IPS-11a (cell line): ENCODE results near the gene ZNF582.
"Not testable (repeated sequence)": the region's sequence is repeated elsewhere in the genome, so short reads cannot be mapped to it uniquely, and the experiment has no call there.

Experiments
- H3K4me3 ChIP-seq: one replicate; pipeline ENCODE4 v1.5.1; 2013; ENCODE audit warnings: low read depth, low read length, control low read depth

Gene ZNF582

DNA sequence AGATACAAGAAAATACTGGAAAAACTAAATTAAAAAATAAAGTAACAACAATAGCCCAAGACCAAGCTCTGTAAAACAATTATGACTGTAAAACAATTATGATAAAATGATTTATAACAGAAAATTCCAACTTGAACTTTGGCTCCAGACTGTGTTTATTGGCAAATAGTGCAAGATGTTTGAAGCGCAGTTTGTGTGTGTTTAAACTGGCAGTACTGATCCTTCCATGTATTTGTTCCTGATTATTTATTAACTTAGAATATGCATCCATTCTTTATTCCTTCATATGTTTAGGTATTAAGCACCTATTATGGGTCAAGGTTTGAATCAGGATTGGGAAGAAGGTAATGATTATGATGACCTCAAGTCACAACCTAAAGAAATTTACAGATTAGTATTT is 37.8 kb downstream of the ZNF582 start:
- no peak overlapping the region for H3K4me3 ChIP-seq

DNA sequence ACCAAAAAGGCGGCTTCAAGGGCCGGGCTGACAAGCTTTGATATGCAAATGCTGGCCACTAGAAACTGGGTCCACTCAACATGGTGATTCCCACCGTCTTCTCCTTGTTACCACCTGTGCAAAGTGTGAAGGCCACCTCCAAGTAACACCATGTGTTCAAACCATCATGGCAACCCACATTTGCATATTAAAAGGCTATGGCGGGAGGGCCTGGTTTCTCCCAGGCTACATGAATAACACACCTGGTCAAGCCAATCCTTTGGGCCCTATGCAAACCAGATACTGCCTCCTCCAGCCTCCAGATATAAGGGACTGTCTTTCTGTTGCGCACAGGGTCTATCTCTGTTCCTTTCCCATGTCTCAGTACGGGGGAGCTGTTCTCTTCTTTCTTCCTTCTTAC is 42.1 kb downstream of the ZNF582 start:
- H3K4me3 ChIP-seq = no peak overlapping the region

DNA sequence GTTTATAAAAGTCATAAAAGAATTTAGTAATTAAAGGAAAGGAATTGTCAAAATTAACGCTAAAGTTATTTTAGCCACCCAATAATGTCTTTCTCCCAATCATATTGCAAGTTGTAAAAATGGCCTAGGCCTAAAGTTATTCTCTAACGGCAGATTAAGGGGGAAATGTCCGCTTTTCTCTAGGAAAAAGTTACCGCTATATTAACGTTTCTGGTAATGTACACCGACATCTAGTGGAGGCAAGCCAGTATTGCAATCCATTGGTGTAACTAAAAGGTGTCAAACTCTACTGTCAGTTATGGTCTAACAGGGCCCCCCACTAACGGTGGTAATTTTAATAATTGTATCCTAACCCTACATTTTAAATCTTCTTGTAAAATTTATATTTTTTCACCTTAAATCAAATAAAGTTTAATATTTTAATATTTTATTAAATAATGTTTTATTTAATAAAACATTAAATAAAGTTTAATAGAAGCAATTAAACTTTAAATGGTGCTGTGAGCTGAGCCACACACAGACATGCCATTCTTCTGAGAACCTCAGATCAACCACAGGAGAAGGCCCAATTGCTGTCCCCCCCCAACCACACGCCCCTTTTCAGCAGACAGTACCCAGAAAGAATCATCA is 42.8 kb downstream of the ZNF582 start:
- no peak overlapping the region for H3K4me3 ChIP-seq

DNA sequence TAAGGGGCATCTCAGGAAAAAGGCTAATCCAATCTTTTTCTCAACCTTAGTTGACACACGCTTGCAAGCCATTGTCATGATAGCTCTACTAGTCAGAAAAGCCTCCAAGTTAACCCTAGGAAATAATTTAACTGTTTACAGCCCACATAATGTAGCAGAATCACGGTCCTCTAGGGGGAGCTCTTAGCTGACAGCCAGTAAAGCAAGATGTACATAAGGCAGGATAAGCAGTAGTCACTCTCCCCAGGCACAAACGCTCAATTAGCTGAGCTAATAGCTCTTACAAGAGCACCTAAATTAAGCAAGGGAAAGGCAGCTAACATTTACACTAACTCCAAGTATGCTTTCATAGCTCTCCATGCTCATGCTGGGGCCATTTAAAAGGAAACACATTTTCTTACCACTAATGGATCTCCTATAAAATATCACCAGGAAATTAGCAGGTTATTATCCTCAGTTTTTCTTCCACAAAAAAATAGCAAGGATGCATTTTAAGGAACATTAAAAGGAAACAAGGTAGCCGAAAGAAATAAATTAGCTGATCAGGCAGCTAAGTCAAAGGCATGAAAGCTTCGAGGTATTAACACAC is 45.0 kb downstream of the ZNF582 start:
- no peak overlapping the region for H3K4me3 ChIP-seq

DNA sequence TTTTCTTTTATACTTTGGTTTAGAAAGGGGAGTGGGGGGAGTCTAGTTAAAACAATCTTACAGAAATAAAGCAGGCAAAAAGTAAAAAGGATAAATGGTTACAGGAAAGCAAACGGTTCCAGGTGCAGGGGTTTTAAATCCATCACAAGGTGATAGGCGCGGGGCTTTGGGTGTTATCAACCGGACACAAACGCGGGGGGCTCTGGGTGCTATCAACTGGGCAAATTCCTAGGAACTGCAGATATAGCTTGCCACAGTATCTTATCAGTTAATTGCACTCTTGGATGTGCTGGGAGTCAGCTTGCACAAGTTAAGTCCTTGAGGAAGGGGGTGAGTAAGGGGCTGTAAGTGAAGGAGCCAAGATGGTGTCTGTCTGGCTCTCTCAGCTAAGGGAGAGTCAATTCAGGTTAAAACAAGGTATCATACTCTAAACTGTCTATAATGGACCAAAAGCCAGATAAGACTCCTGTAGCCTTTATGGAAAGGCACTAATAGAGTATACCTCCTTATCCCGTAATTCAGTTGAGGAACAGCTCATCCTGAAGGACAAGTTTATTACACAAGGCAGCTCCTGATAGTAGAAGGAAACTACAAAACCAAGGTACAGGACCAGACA is 46.1 kb downstream of the ZNF582 start:
- no peak overlapping the region for H3K4me3 ChIP-seq

DNA sequence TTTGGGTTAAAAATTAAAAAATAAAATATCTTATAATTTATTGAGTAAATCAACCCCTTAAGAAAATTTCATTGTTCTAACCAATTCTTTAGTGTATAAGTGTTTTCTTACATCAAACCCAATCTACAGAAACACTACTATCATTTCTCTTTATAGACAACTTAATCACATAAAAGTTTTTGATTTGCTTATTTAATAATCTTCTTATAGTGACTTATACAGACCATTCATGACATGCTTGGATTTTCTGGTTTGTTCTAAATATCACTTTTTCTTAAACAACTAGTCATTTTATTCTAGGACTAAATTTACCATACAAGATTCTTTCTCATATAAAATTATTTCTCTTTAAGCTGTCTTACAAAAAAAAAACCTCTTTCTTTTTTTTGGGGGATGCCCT is 51.4 kb downstream of the ZNF582 start:
- no peak overlapping the region for H3K4me3 ChIP-seq

DNA sequence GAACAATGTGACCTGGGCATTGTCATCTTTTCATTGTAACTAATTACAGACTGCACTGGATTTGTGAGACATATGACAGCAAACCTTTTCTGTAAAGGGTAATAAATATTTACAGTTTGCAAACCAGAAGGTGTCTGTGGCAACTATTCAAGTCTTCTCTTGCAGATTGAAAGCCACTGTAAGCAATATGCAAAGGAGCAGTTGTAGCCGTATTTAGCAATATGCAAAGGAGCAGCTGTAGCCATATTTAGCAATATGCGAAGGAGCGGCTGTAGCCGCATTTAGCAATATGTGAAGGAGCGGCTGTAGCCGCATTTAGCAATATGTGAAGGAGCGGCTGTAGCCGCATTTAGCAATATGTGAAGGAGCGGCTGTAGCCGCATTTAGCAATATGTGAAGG is 54.3 kb downstream of the ZNF582 start:
- H3K4me3 ChIP-seq = not testable (repeated sequence)

DNA sequence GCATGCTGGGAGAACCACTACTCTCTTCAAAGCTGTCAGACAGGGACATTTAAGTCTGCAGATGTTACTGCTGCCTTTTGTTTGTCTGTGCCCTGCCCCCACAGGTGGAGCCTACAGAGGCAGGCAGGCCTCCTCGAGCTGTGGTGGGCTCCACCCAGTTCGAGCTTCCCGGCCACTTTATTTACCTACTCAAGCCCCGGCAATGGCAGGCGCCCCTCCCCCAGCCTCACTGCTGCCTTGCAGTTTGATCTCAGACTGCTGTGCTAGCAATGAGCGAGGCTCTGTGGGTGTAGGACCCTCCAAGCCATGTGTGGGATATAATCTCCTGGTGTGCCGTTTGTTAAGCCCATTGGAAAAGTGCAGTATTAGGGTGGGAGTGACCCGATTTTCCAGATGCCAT is 56.3 kb downstream of the ZNF582 start:
- H3K4me3 ChIP-seq = not testable (repeated sequence)

DNA sequence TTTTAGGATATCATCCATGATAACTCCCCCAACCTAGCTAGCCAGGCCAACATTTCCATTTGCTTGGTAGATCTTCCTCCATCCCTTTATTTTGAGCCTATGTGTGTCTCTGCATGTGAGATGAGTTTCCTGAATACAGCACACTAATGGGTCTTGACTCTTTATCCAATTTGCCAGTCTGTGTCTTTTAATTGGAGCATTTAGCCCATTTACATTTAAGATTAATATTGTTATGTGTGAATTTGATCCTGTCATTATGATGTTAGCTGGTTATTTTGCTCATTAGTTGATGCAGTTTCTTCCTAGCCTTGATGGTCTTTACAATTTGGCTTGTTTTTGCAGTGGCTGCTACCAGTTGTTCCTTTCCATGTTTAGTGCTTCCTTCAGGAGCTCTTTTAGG is 58.0 kb downstream of the ZNF582 start:
- not testable (repeated sequence) for H3K4me3 ChIP-seq

DNA sequence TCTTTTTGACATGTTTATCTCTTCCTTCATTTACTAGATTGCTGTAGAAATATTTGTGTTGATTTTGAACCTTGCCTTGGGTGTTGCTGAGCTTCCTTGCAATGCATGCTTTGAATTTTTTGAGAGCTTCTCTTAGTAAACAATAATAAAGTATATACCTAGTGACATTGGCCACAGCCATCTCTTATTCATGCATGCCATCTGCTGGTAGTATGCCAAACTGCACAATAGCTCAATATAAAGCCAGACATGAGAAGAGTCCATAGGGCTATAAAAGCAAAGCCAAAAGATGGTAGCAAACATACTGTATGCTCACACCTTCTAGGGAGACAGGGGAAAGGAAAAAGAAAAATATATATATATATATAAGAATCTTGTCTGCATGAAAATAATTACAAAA is 59.8 kb downstream of the ZNF582 start:
- no peak overlapping the region for H3K4me3 ChIP-seq
